HepG2 (cell line): ENCODE results near the gene SPA17.

ENCODE experiments used
- TF ChIP-seq, protein P1 (sequence below): sonication (generic); formaldehyde crosslinking; IDR thresholded peaks from 2 replicates; pipeline ENCODE4 v1.5.0; 2020; ENCODE audit warnings: mild to moderate bottlenecking, missing genetic modification reagents, moderate library complexity
- TF ChIP-seq, protein P2 (sequence below): sonication (generic); formaldehyde crosslinking; IDR thresholded peaks from one replicate; pipeline ENCODE4 v1.5.1; 2020; ENCODE audit warnings: mild to moderate bottlenecking, missing genetic modification reagents; ENCODE audit errors: not compliant biosample characterization

DNA sequence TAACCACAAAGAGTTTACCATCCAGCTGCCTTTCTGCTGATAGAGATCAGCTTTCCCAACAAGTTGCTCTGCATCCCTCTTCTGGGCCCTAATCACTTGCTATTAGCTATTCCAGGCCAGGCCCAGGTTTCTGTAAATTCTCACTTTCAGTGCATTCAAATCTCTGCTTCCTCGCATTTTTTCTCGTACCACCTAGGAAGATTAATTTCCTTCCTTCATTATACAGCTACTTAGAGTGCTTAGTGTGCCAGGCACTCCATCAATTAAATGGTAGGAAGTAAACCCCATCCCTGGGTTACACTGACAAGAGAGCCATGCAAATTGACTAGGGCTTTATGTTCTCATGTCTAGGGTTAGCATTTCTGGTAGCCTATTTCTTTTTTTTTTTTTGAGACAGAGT lies 9.8 kb upstream of the SPA17 start:
- TF ChIP-seq, protein P1, sequence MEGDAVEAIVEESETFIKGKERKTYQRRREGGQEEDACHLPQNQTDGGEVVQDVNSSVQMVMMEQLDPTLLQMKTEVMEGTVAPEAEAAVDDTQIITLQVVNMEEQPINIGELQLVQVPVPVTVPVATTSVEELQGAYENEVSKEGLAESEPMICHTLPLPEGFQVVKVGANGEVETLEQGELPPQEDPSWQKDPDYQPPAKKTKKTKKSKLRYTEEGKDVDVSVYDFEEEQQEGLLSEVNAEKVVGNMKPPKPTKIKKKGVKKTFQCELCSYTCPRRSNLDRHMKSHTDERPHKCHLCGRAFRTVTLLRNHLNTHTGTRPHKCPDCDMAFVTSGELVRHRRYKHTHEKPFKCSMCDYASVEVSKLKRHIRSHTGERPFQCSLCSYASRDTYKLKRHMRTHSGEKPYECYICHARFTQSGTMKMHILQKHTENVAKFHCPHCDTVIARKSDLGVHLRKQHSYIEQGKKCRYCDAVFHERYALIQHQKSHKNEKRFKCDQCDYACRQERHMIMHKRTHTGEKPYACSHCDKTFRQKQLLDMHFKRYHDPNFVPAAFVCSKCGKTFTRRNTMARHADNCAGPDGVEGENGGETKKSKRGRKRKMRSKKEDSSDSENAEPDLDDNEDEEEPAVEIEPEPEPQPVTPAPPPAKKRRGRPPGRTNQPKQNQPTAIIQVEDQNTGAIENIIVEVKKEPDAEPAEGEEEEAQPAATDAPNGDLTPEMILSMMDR = no peak
- TF ChIP-seq, protein P2, sequence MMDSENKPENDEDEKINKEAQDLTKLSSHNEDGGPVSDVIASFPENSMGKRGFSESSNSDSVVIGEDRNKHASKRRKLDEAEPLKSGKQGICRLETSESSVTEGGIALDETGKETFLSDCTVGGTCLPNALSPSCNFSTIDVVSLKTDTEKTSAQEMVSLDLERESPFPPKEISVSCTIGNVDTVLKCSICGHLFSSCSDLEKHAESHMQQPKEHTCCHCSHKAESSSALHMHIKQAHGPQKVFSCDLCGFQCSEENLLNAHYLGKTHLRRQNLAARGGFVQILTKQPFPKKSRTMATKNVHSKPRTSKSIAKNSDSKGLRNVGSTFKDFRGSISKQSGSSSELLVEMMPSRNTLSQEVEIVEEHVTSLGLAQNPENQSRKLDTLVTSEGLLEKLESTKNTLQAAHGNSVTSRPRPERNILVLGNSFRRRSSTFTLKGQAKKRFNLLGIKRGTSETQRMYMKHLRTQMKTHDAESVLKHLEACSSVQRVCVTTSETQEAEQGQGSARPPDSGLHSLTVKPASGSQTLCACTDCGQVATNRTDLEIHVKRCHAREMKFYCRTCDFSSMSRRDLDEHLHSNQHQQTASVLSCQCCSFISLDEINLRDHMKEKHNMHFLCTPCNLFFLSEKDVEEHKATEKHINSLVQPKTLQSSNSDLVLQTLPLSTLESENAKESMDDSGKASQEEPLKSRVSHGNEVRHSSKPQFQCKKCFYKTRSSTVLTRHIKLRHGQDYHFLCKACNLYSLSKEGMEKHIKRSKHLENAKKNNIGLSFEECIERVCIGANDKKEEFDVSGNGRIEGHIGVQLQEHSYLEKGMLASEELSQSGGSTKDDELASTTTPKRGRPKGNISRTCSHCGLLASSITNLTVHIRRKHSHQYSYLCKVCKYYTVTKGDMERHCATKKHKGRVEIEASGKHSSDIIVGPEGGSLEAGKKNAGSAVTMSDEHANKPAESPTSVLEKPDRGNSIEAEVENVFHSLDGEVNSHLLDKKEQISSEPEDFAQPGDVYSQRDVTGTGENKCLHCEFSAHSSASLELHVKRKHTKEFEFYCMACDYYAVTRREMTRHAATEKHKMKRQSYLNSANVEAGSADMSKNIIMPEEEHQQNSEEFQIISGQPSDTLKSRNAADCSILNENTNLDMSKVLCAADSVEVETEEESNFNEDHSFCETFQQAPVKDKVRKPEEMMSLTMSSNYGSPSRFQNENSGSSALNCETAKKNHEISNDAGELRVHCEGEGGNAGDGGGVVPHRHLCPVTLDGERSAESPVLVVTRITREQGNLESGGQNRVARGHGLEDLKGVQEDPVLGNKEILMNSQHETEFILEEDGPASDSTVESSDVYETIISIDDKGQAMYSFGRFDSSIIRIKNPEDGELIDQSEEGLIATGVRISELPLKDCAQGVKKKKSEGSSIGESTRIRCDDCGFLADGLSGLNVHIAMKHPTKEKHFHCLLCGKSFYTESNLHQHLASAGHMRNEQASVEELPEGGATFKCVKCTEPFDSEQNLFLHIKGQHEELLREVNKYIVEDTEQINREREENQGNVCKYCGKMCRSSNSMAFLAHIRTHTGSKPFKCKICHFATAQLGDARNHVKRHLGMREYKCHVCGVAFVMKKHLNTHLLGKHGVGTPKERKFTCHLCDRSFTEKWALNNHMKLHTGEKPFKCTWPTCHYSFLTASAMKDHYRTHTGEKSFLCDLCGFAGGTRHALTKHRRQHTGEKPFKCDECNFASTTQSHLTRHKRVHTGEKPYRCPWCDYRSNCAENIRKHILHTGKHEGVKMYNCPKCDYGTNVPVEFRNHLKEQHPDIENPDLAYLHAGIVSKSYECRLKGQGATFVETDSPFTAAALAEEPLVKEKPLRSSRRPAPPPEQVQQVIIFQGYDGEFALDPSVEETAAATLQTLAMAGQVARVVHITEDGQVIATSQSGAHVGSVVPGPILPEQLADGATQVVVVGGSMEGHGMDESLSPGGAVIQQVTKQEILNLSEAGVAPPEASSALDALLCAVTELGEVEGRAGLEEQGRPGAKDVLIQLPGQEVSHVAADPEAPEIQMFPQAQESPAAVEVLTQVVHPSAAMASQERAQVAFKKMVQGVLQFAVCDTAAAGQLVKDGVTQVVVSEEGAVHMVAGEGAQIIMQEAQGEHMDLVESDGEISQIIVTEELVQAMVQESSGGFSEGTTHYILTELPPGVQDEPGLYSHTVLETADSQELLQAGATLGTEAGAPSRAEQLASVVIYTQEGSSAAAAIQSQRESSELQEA (CRISPR knock-in tag) = no peak
